Activated T-cell treated with anti-CD3 and anti-CD28 coated beads, Interleukin-2, amount 50 U/mL, for 48 hours (primary cell): Measurements from ENCODE around the gene MPHOSPH8.
"Not testable (repeated sequence)": the region's sequence is repeated elsewhere in the genome, so short reads cannot be mapped to it uniquely, and the experiment has no call there.

Experiments
- DNase-seq, 2 experiments: peaks; one replicate each; pipeline ENCODE4 v3.0.0-alpha.2; 2020

MPHOSPH8 gene

GRCh38 chr13:19691447-19691846, 58.0 kb downstream of the MPHOSPH8 start:
- not testable (repeated sequence) for DNase-seq

- no peak for DNase-seq
Measured at GRCh38 chr13:19695428-19695827, 62.0 kb downstream of the MPHOSPH8 start.

- no peak for DNase-seq
Measured at GRCh38 chr13:19695829-19696228, 62.4 kb downstream of the MPHOSPH8 start.

- not testable (repeated sequence) for DNase-seq
Measured at GRCh38 chr13:19700963-19701362, 67.5 kb downstream of the MPHOSPH8 start.

GRCh38 chr13:19701619-19702018, 68.2 kb downstream of the MPHOSPH8 start:
- DNase-seq, result not testable (repeated sequence)

GRCh38 chr13:19704256-19704655, 70.8 kb downstream of the MPHOSPH8 start:
- not testable (repeated sequence) for DNase-seq

GRCh38 chr13:19709039-19709438, 75.6 kb downstream of the MPHOSPH8 start:
- not testable (repeated sequence) for DNase-seq

- DNase-seq, result not testable (repeated sequence)
Measured at GRCh38 chr13:19709782-19710181, 76.3 kb downstream of the MPHOSPH8 start.

GRCh38 chr13:19713186-19713965, 79.9 kb downstream of the MPHOSPH8 start:
- DNase-seq, result no peak

GRCh38 chr13:19720039-19720438, 86.6 kb downstream of the MPHOSPH8 start:
- DNase-seq, result no peak
